NCI-H1417 (cell line): ENCODE results near the gene CDK4.

Experiments
- DNase-seq, 3 experiments: peaks; one replicate each; lab custom pipeline; 2025; lab: John Stamatoyannopoulos, UW

The CDK4 gene

DNA sequence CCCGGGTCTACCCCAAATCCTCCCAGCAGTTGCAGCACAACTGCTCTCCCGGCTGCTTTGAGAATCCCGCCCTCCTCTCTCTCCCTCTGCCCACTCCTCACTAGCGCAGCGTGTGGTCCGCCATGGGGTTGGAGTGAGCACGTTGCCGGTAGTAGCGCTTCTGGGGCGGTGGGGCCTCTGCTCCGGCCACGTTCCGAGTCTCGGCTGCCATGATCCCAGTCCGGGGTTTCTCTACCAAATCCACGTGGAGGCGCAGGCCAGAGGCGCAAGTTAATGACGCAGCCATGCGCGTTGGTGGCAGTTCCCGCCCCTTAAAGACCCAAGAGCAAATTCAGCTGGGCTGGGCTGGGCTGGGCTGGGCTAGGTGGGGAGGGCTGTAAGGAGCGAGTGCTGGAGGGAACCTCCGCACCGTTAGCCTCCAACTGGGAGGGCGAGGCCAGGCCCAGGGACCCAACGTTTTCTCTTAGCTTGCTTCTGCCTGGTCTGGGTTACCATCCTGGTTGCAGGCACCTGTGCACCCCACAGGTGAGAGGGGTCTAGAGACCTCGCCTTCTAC is 19.8 kb upstream of the CDK4 start, which contains the start of gene METTL1:
METTL1 (minus strand) TSS at position 233 of the 556 bp plus-strand sequence; CDS start at position 211, 22 bp downstream.
- DNase-seq, result peak; percentile 97 to 99 (median 98)

DNA sequence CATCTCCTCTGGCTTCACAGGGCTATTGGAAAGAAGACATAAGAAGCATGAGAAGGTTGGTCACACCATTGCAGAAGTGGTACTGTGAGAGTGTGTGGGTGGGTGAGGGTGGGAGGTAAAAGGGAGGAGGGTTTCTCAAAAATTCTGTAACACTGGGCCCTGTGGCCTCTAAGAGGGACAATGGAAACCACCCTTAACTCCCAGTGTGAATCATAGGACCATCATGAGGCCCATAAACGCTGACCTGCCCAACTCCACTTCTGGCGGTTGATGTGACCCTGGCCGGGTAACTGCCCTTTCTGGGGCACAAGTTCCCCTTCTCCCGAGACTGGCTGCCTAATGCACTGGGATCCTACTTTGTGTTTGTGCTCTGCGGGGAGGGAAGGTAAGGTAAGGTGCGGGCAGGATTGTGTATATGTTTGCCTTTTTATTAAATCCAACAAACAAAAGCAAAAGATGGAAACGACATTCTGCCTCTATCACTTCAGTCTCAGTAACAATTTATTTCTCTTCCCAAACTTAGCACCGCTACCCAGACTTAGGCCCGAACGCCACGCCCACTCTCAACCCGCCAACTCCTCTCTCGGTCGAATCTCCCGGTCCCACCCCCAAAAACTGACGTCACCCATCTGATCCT is 19.2 kb upstream of the CDK4 start:
- DNase-seq, result peak in 1 of 3 experiments; percentile 91

- DNase-seq, result no peak
These were observed 18.6 kb upstream of the CDK4 start for GRCh38 chr12:57770734-57771133.

DNA sequence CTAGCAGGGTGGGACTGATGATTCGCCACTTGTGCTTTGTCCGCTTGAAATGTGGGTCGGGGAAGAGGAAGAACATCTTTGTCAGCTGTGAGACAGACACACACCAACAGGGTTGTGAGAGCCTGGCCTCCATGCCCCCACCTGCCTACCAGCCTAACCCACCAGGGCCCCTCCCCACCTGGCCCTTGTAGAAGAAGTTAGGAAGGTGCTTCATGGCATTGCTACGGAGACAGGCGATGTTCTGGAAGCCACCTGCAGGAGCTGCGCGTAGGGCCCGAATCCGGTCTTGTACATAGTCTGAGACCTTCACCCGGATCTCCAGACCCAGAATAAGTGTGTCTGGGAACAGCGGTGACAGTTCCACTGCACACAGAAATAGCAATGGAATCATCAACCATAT is 17.5 kb upstream of the CDK4 start:
- DNase-seq, result no peak

DNA sequence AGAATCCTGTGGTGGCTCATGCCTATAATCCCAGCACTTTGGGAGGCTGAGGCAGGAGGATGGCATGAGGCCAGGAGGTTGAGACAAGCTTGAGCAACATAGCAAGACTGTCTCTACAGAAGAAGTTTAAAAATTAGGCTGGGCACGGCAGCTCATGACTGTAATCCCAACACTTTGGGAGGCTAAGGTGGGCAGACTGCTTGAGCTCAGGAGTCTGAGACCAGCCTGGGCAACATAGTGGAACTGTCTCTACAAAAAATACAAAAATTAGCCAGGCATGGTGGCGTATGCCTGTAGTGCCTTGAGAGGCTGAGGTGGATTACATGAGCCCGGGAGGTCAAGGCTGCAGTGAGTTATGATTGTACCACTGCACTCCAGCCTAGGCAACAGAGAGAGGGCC is 15.8 kb upstream of the CDK4 start:
- no peak for DNase-seq

DNA sequence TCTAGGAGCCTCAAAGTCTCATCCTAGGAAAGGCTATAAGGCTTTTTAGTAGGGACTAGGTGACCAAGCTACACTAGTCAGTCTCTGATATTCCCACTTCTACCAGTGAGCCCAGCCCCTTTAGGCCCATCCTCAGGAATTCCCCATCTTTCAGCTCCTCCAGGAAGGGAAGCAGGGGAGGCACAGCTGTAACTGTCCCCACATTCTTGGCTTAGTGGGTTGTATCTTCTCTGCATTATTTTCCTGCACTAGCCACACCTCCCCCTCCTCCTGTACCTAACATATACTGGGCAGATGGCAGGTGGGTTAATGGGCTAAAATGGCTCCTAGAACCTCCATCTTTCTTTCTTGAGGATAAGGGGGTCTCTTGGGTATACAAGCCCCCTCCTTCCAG is 15.2 kb upstream of the CDK4 start:
- DNase-seq, result no peak

DNA sequence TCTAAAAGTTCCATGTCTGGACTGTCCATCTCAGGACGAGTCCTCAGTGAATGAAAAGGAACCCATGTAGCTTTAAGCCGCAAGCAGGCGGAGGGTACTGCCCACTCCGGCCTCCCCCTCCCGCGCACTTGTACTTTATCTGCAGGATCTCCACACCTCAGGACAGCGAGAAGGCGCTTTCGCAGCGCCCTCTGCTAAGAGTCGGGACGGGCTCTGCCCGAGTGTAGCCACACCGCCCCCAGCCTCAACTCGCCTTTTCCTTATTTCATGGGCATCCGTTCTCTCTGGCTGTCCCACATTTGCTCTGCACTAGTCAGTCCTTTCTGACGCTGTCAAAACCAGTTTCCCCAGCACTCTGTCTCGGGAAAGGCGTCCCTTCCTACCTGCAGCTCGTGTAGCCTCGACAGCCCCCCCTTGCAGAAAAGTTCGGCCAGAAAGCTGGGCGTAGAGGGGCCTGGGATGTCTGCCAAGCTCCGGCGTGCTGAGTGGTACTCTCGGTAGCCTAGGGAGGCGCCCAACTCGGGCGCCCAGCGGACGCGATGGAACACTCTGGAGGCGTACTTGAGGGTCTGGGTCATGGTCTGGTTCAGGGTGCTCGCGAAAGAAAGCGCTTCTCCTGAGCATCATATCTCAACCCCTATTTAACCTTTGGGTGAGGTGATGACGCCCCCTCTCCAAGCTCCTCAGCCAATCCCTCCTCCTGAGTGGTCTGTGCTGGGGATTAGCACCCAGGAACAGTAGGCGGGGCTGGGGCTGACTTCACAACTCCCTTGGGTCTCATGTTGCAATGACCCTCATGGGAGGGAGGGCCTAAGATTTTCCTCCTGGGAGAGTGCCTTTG is 14.6 kb upstream of the CDK4 start, which contains the start of gene CYP27B1:
CYP27B1 (minus strand) TSS at position 615 of the 841 bp plus-strand sequence; CDS start at position 578, 37 bp downstream.
- DNase-seq, result peak in 2 of 3 experiments; percentile 29 to 33

DNA sequence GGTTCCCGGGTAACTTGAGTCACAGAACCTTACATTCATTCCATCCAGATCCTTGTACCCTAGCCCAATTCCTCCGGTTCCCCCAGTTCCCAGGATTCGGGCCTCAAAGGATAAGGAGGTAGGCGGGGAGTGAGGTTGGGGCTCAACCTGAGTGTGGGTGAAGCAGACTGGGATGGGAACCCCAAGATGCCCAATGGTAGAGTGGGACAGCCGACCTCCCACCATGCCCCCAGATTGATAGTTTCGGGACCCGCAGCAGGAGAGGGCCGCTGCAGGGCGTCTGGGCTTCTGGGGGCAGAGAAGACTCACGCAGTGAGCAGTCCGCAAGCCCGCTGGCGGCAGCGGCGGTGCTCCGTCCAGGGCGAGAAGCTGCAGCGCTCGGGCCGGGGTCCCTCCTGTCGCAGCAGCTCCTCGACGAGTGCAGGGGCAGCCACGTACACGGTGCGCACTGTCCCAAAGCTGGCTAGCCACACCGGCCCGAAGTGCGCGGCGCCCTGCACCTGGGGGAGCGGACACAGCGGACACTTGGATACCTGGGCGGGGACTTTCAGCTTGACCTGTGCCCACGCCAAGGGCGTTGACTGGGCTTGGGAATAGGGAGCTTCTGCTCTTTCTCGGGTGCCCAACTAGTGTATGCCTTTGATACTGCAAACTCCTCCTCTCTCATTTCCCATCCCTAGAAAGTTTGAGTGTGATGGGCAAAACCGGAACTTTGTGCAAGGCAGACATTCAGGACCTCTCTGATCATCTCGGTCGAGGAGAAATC is 13.8 kb upstream of the CDK4 start:
- peak in 2 of 3 experiments; percentile 24 to 37 for DNase-seq

- DNase-seq, result peak in 2 of 3 experiments; percentile 46 to 60
These were observed 13.0 kb upstream of the CDK4 start for GRCh38 chr12:57765003-57765697.

- no peak for DNase-seq
These were observed 12.5 kb upstream of the CDK4 start for GRCh38 chr12:57764662-57765002.

DNA sequence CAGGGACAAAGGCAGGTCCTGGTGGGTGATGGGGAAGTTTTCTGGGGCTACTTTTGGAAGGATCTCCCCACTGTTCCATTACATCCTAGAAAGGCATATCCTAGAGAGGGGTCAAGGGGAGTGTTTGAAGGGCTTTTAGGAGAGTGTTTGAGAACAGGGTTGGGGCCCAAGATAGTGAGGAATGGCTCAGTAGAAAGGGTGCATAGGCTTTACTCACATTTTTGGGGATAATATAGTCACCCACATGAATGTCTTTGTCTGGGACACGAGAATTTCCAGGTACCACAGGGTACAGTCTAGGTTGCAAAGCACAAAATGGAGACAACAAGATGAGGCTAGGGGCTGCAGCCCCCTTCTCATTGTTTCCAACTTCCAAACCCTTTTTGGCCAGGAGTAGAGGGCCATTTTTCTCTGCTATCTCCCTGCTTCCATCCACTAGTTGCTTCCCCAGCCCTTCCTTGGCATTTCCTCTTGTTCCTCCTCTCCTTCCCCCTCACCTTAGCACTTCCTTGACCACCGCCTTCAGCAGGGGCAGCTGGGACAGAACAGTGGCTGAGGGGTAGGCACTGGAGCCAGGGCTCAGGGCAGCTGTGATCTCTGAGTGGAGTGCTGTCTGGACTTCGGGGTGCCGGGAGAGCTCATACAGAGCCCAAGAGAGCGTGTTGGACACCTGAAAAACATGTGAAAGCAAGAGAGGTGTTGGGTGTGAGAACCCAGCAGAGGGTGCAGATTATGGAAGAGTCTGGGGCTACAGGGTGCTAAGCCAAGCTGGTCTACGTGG is 12.0 kb upstream of the CDK4 start:
- no peak for DNase-seq

DNA sequence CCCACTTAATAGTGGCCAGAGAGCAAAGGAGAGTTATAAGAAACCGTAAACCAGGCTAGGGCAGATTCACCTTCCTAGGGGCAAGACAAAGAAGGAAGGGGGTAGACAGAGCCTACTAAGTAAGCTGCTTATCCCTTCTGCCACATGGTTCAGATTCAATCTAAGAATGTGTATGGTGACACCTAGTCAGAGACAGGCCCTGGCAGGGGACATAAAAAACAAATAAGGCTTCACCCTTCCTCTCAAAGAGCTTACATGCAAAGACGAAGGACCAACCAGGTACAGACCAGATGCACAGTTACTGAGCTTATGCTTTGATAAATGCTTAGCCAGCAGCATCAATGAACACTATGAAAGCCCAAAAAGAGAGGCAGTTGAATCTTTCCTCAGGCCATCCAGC is 10.4 kb upstream of the CDK4 start:
- DNase-seq, result no peak

DNA sequence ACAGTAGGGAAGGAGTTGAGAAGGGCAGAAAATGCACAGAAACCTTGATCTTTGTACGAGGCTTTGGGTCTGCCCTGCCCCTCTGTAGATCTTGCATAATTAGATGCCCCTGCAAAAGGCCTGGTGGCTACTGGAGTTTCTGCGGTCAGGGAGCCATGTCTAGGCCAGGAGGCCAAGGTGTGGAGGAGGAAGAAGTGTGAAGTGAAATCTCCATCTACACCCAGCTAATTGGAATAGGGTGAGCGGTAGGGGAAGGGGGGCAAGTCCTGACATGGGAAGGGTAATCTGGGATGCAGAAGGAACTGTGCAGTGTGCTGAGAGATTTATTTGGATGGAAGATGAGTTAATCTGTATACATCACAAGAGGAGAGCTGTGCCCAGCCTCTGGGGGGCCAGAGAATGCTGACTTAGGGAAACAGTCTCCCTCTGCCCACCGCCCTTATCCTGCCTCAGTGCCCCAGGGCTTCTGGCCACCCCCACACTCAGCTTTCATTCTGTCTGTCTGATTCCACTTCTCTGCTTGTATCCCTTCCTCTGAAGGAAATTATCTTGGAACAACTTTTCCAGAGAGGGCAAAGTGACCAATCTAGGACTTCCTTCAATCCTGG is 9.4 kb upstream of the CDK4 start:
- no peak for DNase-seq

DNA sequence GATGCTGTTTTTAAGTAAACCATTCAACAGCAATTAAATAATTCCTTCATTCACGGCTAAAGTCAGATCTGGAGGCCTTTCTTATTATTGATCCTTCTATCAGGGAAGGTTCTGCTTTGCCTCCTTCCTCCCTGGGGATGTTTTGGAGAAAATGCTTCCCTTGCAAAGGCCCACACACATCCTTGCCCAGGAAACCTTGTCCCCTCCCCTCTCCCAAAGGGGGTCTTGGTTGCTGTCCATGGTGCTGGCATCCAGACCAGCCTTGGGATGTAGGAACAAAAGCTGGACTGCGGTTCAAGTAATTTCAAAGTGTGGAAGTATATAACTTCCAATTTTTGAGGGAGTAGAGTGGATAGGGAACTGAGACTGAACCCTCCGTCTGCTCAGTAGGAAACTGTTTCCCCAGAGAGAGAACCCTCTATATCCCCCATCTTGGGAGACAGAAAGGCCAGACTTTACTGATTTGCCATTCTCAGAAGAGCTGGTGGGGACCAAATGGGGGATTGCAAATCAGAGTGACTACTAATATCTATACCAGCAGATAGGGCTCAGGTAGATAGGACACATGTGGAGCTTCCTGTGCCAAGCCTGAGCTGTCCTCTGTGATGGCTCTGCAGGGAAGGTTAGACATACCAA is 8.4 kb upstream of the CDK4 start:
- no peak for DNase-seq

- DNase-seq, result peak in 2 of 3 experiments; percentile 20 to 58
These were observed 7.4 kb upstream of the CDK4 start for GRCh38 chr12:57759360-57759980.

DNA sequence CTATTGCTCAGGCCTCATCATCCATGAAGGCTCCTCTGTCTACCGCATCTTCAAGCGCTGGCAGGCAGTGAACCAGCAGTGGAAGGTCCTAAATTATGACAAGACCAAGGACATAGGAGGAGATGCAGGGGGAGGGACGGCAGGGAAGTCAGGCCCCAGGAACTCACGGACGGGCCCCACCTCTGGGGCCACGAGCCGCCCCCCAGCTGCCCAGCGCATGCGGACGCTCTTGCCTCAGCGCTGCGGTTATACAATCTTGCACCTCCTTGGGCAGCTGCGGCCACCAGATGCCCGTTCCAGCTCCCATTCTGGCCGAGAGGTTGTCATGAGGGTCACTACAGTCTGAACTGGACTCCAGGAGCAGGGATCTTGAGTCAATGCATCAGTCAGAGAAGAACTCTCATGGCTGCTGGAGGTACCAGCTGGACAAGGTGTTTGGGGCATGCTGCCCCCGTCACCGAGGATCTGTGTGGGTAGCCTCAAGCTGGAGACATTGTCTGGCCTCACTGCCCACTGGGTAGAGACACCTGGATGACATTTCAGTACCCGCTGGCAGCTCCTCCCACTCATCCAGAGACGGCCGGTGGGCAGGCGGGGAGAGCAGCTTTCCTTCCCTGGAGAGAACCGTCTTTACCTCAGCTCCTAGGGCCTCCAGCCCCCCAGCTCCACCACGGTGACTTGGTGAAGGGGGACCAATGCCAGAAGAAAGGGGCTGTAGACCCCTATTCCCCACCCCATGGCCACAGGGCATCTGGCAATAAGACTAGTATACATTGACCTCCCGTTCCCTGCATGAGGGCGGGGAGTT is 6.6 kb upstream of the CDK4 start:
- no peak for DNase-seq

DNA sequence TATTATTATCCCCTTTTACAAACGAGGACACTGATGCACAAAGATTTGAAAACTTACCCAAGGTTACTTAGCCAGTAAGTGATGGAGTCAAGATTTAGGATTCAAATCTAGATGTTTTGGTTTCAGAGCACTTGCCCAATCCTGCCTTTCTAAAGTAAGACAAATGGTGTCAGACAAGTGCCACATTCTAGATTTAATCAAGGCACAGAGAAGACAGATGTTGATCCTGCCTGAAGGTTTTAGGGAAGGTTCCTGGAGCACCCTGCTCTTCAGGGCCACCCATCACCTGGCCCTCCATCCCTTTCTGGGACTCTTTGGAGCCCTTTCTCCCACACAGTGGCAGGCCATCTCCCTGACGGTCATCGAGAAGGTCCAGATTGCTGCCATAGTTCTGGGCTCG is 5.7 kb upstream of the CDK4 start:
- DNase-seq, result no peak
